Neural progenitor cell (in vitro differentiated cells): ENCODE results near the gene MYCN.

ENCODE experiments used
- CTCF ChIP-seq: fragments of 200-600 bp; sonication (generic); IDR thresholded peaks from 2 replicates; pipeline ENCODE4 v1.5.1; 2017; ENCODE audit warnings: antibody characterized with exemption, mild to moderate bottlenecking
- EZH2 ChIP-seq: fragments of 200-600 bp; sonication (generic); IDR thresholded peaks from 2 replicates; pipeline ENCODE4 v1.6.1; 2017; ENCODE audit warnings: antibody characterized with exemption, mild to moderate bottlenecking, moderate library complexity

- TF ChIP-seq CTCF (no peak), EZH2 (no peak)
Observed at GRCh38 chr2:15932394-15933183, 7.8 kb upstream of the MYCN start.
